Suprapubic skin (tissue), 3 donors: ENCODE data around the gene FLNB.

Source experiments
- CTCF ChIP-seq, 2 donors: fragments of 200-600 bp in 1 of 2; fragments of 450-650 bp in 1 of 2; sonication (generic) in 1 of 2; IDR thresholded peaks; one replicate each; pipeline ENCODE4 v1.5.1; 2016 to 2019; ENCODE audit warnings: antibody characterized with exemption in 2 of 2, mild to moderate bottlenecking in 1 of 2, moderate library complexity in 1 of 2
- EP300 ChIP-seq: sonication (generic); formaldehyde crosslinking; IDR thresholded peaks from one replicate; pipeline ENCODE4 v1.6.1; 2017; ENCODE audit warnings: antibody characterized with exemption
- POLR2A ChIP-seq, 2 donors: fragments of 450-650 bp; IDR thresholded peaks; one replicate each; pipeline ENCODE4 v1.6.1; 2017; ENCODE audit warnings: antibody characterized with exemption in 2 of 2, mild to moderate bottlenecking in 2 of 2, moderate library complexity in 2 of 2

GRCh38 chr3:57963811-57964346 lies 44.3 kb upstream of the FLNB start:
- TF ChIP-seq CTCF (IDR thresholded peaks at IDR 0.05): no peak
- TF ChIP-seq POLR2A (IDR thresholded peaks at IDR 0.05): no peak
- TF ChIP-seq EP300: no peak
